ENCODE results near the gene GABRD. TPM values are rescaled to one million over a fixed set of nuclear protein-coding genes. Genes with fewer than 3 reads are reported as not detected.

GABRD gene
- total RNA-seq, 1 donor from 2014 or later = 2.0 TPM

DNA sequence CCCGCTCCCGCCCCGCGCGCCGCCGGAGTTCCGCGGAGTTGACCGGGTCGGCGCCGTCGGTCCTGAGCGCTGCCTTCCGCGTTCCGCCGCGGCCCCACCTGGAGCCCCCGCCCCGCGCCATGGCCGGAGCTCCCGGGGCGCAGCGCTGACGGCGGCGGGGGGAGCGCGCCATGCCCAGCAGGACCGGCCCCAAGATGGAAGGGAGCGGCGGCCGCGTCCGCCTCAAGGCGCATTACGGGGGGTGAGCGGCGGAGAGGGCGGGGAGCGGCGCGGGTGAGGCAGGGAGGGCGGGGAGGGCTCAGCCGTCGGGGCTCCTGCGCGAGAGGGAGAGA is 31.3 kb downstream of the GABRD start:
- FAIRE-seq (no peak), DNase-seq (ENCODE audit: low spot score in 2 of 2) (no peak)

DNA sequence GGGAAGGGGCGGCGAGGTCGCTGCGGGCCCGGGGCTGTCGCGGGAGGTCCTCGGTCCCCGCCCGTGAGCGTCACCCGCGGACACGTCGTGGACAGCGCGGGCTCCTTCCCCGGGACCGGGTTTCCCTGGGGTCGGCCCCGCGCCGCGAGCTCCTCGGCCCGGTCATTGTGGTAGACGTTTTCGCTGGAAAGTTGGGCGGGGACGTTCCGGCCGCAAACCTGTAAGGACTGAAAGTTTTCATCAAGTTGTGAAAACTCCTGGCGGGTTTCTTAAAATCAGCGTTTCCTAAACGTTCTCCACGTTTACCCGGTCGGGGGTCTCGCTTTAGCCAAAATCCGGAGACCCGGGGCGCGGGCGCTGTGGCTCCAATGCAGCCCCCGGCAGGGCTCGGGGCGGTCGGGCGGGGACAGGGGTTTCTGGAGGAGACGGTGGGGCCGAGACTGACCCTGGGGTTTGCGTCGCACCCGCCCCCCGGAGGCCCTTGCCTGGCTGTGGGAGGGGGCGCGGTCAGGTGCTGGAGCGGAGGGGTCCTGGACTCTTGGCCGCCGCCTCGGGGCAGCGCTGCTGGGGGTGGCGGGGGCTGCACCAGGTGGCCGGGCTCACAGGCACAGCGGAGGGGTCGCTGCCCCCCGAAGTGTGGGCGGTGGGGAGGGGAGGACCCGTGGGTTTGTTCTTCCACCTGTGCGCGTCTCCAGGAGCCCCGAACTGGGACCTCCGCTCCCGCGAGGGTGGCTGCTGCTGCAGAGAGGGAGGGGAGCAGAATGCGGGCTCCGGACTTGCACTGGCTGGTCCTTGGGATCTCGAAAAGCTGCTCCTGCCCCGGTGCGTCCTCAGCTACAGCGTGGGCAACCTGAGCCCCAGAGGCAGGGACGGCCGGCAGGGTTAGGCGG is 31.9 kb downstream of the GABRD start:
- no peak for DNase-seq (ENCODE audit: low spot score in 2 of 2)

DNA sequence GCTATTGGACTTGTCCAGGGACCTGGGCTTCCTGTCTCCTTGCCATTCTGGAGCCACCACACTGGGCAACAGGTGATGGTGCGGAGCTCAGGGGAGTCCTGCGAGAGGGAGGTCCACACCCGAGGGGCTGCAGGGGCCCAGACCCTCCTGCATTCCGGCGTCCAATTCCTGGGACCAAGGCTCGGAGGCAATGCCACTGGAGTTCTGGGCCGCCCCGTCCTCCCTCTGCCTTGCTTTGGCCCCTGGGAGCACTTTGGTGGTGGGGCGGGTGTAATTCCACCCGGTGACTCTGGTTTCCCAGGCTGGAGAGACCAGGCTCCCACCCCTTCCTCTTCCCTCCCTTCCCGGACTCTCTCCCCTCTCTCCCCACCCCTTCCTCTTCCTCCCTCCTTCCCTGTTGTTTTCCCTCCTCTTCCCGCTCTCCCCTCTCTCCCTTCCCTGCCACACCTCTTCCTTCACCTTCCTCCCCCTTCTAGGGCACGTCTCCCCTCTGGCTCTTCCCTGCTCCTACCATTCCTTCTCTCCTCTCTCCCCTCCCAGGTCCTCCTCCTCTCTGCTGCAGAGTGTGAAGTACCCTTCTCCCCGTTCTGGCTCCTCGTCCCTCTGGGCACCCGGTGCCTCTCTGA is 33.0 kb downstream of the GABRD start:
- DNase-seq (ENCODE audit: low spot score in 2 of 2) = no peak
- no peak for FAIRE-seq

More for the DNA sequence above, 31.9 kb downstream of the GABRD start:
- no peak for FAIRE-seq

DNA sequence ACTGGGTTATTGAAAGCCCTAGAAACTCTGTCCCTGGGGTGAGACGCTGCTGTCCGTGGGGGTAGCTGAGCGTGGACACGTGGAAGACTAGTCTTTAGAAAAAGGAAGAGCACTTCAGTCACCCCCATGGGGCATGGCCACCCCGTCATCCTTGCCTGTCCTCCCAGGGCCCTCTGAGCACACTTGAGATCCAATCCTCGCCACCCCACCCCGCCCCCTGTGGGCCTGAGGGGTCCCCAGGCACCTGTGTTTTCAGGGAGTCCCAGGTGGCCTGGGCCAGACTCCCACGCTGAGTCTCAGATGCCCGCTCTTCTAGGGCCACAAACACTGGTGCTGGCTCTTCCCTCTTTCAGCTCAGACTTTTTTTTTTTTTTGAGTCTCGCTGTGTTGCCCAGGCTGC is 33.6 kb downstream of the GABRD start:
- FAIRE-seq = no peak
- no peak for DNase-seq (ENCODE audit: low spot score in 2 of 2)

- DNase-seq (ENCODE audit: low spot score in 2 of 2) (no peak), FAIRE-seq (no peak)
These were observed 34.1 kb downstream of the GABRD start for GRCh38 chr1:2053217-2053616.

DNA sequence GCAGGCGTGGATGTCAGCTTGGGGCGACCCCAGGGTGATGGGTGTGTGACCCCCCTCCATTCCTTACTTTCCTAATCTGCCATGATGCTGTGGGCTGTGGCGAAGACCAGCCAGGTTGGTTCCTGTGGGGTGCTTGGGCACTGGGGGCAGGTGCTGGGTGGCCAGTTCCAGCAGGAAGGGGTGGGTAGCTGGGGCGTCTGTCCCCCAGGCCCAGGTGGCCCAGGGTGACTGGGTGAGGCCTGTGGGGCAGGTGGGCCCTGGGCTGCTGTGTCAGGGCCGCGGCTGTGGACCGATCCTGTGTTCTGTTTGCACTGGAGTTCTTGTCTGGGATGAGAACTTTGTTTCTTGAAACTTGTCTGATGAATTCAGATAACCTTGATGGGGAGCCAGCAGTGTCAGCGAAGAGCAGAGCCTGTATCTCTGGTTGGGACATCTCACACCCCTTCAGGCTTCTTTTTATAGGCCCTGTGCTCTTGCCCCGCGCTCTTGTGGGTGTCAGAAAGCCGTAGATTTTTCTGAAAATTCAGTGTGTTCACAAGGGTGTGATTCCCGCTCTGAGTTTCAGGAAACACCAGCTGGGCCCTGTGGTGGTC is 34.7 kb downstream of the GABRD start:
- DNase-seq (ENCODE audit: low spot score in 2 of 2) (no peak), FAIRE-seq (no peak)

- no peak for DNase-seq (ENCODE audit: low spot score in 2 of 2)
- no peak for FAIRE-seq
These were observed 35.4 kb downstream of the GABRD start for GRCh38 chr1:2054560-2054959.

GRCh38 chr1:2055911-2056575 is 36.9 kb downstream of the GABRD start:
- FAIRE-seq (no peak), DNase-seq (ENCODE audit: low spot score in 2 of 2) (no peak)

DNA sequence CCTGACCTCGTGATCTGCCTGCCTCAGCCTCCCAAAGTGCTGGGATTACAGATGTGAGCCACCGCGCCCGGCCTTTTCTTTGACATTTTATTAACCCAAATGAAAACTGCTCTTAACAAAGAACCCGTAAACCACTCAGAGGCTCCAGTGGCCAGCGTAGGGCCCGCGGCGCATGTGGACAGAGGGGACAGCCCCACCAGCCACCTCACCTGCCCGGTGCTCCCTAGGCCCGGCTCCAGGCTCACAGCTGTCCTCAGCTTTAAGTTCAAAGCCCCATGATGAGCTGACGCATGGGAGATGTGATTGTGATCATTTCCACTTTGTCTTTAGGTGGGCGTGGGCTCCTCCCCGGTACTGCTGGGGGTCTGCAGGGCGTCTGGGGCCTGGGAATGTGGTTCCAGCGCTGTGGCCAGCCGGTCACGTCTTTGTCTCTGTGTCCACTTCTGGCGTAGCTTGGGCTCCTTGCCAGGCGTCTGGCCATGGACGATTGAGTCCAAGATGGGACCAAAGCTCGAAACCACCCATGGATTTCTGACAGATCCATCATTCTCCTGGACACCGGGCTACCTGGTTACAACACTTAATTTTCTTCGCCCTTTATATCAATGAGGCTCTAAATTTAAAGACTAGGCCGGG is 37.9 kb downstream of the GABRD start:
- no peak for FAIRE-seq
- no peak for DNase-seq (ENCODE audit: low spot score in 2 of 2)

- no peak for DNase-seq (ENCODE audit: low spot score in 2 of 2)
- no peak for FAIRE-seq
These were observed 40.3 kb downstream of the GABRD start for GRCh38 chr1:2059290-2059953.

- no peak for FAIRE-seq
These were observed 40.9 kb downstream of the GABRD start for GRCh38 chr1:2060072-2060471.

GRCh38 chr1:2060535-2060934 is 41.4 kb downstream of the GABRD start:
- DNase-seq (ENCODE audit: low spot score in 2 of 2) (no peak), FAIRE-seq (no peak)

More at GRCh38 chr1:2060072-2060471, 40.9 kb downstream of the GABRD start:
- no peak for DNase-seq (ENCODE audit: low spot score in 2 of 2)

DNA sequence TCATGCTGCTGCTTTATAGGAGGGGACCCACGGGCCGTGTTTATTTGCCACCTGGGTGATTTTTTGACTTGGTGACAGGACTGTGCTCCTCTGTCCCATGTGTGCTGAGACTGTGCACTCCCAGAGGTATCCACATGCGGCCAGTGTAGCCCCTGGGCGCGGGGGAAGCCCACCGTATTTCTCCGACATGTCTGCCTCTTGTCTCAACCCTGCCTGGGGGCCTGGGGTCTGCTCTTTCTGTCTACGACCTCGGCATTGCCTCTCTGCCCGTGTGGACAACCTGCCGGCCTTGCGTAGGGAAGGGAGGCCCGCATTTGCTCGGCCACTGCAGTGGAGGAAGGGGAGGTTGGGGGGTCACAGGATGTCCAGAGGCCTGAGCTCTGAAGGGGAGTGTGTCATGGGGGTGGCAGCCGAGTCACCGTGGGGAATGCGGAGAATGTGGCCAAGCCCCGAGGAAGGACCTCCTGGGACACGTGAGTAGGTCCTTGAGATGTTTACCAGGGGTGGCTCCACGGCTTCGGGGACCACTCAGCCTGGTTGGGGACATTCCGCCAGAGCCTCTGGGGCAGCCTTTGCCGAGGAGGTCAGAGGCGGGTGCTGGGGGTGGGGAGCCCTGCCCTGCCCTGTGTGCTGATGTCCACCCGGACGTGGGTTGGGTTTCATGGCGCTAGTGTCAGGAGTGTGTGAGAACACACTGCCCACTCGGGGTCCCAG is 42.1 kb downstream of the GABRD start:
- DNase-seq (ENCODE audit: low spot score in 2 of 2) (no peak), FAIRE-seq (no peak)

- FAIRE-seq = no peak
These were observed 46.6 kb downstream of the GABRD start for GRCh38 chr1:2065699-2066098.

DNA sequence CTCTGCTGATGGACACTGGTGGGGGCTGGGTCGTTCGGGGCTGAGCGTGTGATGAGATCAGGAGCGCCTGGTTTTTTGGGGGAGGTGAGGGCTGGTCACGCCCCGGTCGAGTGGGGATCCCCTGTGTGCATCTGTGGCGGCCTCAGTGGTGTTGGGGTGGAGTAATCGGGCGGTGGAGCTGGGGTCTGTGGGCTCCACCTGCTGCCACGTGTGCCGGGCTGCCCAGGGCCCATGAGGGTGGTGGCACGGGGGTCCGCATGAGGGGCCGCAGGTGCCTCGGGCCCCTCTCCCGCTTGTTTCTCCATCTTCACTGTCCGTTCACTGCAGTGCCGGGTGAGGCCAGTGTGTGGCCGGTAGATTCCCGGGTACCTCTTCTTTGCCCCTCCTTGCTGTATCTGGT is 48.2 kb downstream of the GABRD start:
- no peak for FAIRE-seq
- DNase-seq (ENCODE audit: low spot score in 2 of 2) = no peak

More at GRCh38 chr1:2065699-2066098, 46.6 kb downstream of the GABRD start:
- no peak for DNase-seq (ENCODE audit: low spot score in 2 of 2)

GRCh38 chr1:2067981-2068380 is 48.8 kb downstream of the GABRD start:
- no peak for DNase-seq (ENCODE audit: low spot score in 2 of 2)
- FAIRE-seq = no peak

DNA sequence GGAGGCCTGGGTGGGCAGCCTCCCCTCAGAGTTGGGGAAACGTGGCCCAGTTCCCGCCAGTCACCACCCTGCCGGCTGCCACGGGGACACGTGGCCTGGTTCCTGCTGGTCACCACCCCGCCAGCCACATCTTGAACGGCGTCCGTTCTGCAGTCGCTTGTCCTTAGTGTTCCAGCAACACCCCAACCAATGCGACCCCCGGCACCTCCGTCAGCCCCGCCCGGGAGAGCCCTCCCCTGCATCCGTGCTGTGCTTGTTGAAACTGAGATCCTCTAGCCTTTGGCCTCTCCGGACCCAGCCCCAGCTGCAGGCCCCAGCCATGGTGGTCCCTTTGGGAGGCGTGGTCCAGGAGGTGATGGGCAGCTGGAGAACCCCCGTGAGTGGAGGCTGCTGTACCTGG is 49.8 kb downstream of the GABRD start:
- DNase-seq (ENCODE audit: low spot score in 2 of 2) (no peak), FAIRE-seq (no peak)

DNA sequence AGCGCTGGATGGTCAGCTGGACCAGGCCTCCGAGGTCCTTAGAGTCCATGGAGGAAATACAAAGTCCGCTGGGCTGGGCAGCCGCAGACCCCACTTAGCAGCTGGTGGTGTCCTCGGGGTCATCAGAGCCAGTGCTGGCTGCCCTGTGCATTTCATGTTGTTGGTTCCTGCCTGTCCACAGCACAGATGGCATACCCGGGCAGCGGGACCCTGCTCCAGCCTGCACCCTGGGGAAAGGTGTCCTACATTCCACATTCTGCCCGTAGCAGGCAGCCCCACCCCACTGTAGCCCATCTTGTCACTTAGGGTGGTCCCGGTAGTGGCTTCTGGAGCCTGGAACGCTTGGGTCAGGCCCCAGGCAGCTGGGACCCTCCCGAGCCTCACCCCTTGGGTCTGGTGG is 50.9 kb downstream of the GABRD start:
- FAIRE-seq = no peak

GRCh38 chr1:2070800-2071530 is 51.8 kb downstream of the GABRD start:
- DNase-seq (ENCODE audit: low spot score in 2 of 2) = no peak
- no peak for FAIRE-seq

More for the DNA sequence above, 50.9 kb downstream of the GABRD start:
- DNase-seq (ENCODE audit: low spot score in 2 of 2) = no peak

Measured in frontal cortex (tissue), 4 donors.